Spleen (tissue), 7 donors: ENCODE measurements around the gene GBX2.

Experiments
- POLR2A ChIP-seq, 3 donors: fragments of 450-650 bp; IDR thresholded peaks; one replicate each; pipeline ENCODE4 v1.5.1; 2017; ENCODE audit warnings: antibody characterized with exemption in 3 of 3, mild to moderate bottlenecking in 1 of 3
- TF ChIP-seq, protein P1 (sequence below), 11 experiments: fragments of 200-600 bp in 7 of 11; fragments of 450-650 bp in 4 of 11; sonication (generic) in 4 of 11; IDR thresholded peaks in 8 of 11; conservative IDR thresholded peaks in 3 of 11; 1 replicate in 7 of 11; 2 replicates in 4 of 11; pipeline versions ENCODE4 v1.4.0 to v1.8.0; 2016 to 2021; ENCODE audit warnings: antibody characterized with exemption in 11 of 11, inconsistent platforms in 4 of 11, mild to moderate bottlenecking in 1 of 11
- donor health status: DM: no; HTN: no; CAD: no; lungs with moderate emphysema.
- donor health status: DM: no; HTN: no; CAD: no.
- donor health status: DM: no; HTN: no; CAD: no.

DNA sequence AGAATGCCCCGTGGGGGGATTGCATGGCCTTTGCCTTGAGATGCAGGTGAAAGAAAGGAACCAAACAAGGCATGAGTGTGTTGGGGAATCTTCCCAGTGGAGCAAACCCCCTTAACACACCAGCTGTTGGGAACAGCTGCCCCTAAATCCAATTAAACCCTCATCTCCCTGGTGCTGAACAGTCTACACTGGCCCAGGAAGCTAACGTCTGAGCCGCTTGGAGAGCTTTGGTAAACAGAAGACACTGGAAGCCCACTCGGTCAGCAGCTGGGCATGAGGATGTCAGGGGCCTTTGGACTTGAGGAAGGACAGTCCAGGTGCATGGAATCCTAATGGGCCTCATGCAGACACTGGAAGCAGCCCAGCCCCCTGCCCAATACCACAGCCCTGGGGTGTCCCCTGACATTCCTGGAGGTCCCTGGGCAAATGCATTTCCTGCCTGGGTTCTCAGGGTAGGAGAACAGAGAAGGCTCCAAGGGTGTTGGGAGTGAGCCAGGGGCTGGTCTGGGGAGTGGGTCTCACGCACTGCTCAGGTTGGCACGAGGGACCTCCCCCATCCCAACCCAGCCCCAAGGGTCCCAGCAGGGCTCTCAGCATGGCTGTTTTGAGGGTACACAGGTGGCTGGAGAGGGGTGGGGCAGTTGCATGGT is 37.7 kb downstream of the GBX2 start:
- TF ChIP-seq, protein P1, sequence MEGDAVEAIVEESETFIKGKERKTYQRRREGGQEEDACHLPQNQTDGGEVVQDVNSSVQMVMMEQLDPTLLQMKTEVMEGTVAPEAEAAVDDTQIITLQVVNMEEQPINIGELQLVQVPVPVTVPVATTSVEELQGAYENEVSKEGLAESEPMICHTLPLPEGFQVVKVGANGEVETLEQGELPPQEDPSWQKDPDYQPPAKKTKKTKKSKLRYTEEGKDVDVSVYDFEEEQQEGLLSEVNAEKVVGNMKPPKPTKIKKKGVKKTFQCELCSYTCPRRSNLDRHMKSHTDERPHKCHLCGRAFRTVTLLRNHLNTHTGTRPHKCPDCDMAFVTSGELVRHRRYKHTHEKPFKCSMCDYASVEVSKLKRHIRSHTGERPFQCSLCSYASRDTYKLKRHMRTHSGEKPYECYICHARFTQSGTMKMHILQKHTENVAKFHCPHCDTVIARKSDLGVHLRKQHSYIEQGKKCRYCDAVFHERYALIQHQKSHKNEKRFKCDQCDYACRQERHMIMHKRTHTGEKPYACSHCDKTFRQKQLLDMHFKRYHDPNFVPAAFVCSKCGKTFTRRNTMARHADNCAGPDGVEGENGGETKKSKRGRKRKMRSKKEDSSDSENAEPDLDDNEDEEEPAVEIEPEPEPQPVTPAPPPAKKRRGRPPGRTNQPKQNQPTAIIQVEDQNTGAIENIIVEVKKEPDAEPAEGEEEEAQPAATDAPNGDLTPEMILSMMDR (IDR thresholded peaks at IDR 0.05 in 8 of 11, conservative IDR thresholded peaks at IDR 0.05 in 3 of 11), result no peak
- no peak for TF ChIP-seq POLR2A (IDR thresholded peaks at IDR 0.05)
